ENCODE results near the gene FBRSL1.

FBRSL1 gene

GRCh38 chr12:132513458-132514135 lies 23.6 kb downstream of the FBRSL1 start:
- no peak for DNase-seq

GRCh38 chr12:132514216-132514820 lies 24.4 kb downstream of the FBRSL1 start:
- no peak for DNase-seq

- DNase-seq, result no peak
Measured at GRCh38 chr12:132514838-132515237, 24.9 kb downstream of the FBRSL1 start.

GRCh38 chr12:132516095-132517012 lies 26.4 kb downstream of the FBRSL1 start:
- no peak for DNase-seq

- no peak for DNase-seq
Measured at GRCh38 chr12:132517013-132517739, 27.2 kb downstream of the FBRSL1 start.

GRCh38 chr12:132517740-132518100 lies 27.8 kb downstream of the FBRSL1 start:
- no peak for DNase-seq

GRCh38 chr12:132518354-132518992 lies 28.5 kb downstream of the FBRSL1 start:
- no peak for DNase-seq

- DNase-seq, result no peak
Measured at GRCh38 chr12:132520421-132521199, 30.7 kb downstream of the FBRSL1 start.

GRCh38 chr12:132521200-132521580 lies 31.2 kb downstream of the FBRSL1 start:
- DNase-seq, result no peak

GRCh38 chr12:132521712-132522292 lies 31.9 kb downstream of the FBRSL1 start:
- DNase-seq, result no peak

- no peak for DNase-seq
Measured at GRCh38 chr12:132522592-132523380, 32.8 kb downstream of the FBRSL1 start.

- no peak for DNase-seq
Measured at GRCh38 chr12:132523576-132524331, 33.8 kb downstream of the FBRSL1 start.

- DNase-seq, result no peak
Measured at GRCh38 chr12:132524405-132524804, 34.5 kb downstream of the FBRSL1 start.

GRCh38 chr12:132525011-132525832 lies 35.3 kb downstream of the FBRSL1 start:
- DNase-seq, result no peak

GRCh38 chr12:132525833-132526455 lies 36.0 kb downstream of the FBRSL1 start:
- no peak for DNase-seq

- DNase-seq, result no peak
Measured at GRCh38 chr12:132527186-132527882, 37.4 kb downstream of the FBRSL1 start.

- no peak for DNase-seq
Measured at GRCh38 chr12:132527883-132528264, 37.9 kb downstream of the FBRSL1 start.

All from NCI-H1048 (cell line).